Measurements from ENCODE around the gene SEPTIN12.
A peak's percentile ranks its signal among the peaks of the same experiment; 100 is the strongest.

SEPTIN12 gene

GRCh38 chr16:4803898-4804762, 16.0 kb upstream of the SEPTIN12 start:
- H3K79me2 ChIP-seq = no peaks in the 10 kb centered on the region
- no peak overlapping the region for H3K27ac ChIP-seq
- H3K9ac ChIP-seq = no peak overlapping the region
- H3K4me1 ChIP-seq = peaks cover 10% of the 10 kb centered on the region
- H3K27me3 ChIP-seq (ENCODE audit: control insufficient read depth, insufficient read depth, low read length) = no peaks in the 10 kb centered on the region
- H3K9me3 ChIP-seq (ENCODE audit: control insufficient read depth, low read length) = no peaks in the 10 kb centered on the region
- TF ChIP-seq CTCF (IDR thresholded peaks at IDR 0.05) = no peak
- no peaks in the 10 kb centered on the region for H3K36me3 ChIP-seq (ENCODE audit: control insufficient read depth, insufficient read depth, low read length)
- no peak overlapping the region for H3K4me2 ChIP-seq (ENCODE audit: low read length)
- H3K4me3 ChIP-seq (ENCODE audit: low read depth, low read length) = no peak overlapping the region
- no peak overlapping the region for H2AFZ ChIP-seq

- peak overlapping the region; percentile 99 for H2AFZ ChIP-seq
- H3K79me2 ChIP-seq = no peaks in the 10 kb centered on the region
- peak overlapping the region; percentile 79 for H3K27ac ChIP-seq
- peak overlapping the region; percentile 92 for H3K4me3 ChIP-seq (ENCODE audit: low read depth, low read length)
- H3K4me2 ChIP-seq (ENCODE audit: low read length) = peak overlapping the region; percentile 96
- H3K9me3 ChIP-seq (ENCODE audit: control insufficient read depth, low read length) = no peaks in the 10 kb centered on the region
- H3K4me1 ChIP-seq = peaks cover 10% of the 10 kb centered on the region
- H3K27me3 ChIP-seq (ENCODE audit: control insufficient read depth, insufficient read depth, low read length) = no peaks in the 10 kb centered on the region
- no peak overlapping the region for H3K9ac ChIP-seq
- no peaks in the 10 kb centered on the region for H3K36me3 ChIP-seq (ENCODE audit: control insufficient read depth, insufficient read depth, low read length)
- no peak for TF ChIP-seq CTCF (IDR thresholded peaks at IDR 0.05)
Observed at GRCh38 chr16:4803401-4803844, 15.3 kb upstream of the SEPTIN12 start.

- H3K36me3 ChIP-seq (ENCODE audit: control insufficient read depth, insufficient read depth, low read length) = no peaks in the 10 kb centered on the region
- H3K27ac ChIP-seq = peak overlapping the region; percentile 79
- H3K4me2 ChIP-seq (ENCODE audit: low read length) = peak overlapping the region; percentile 96
- H3K4me3 ChIP-seq (ENCODE audit: low read depth, low read length) = peak overlapping the region; percentile 92
- H3K9me3 ChIP-seq (ENCODE audit: control insufficient read depth, low read length) = no peaks in the 10 kb centered on the region
- peak; percentile 35 for TF ChIP-seq CTCF (IDR thresholded peaks at IDR 0.05)
- peak overlapping the region; percentile 99 for H2AFZ ChIP-seq
- peak overlapping the region; percentile 13 for H3K9ac ChIP-seq
- H3K27me3 ChIP-seq (ENCODE audit: control insufficient read depth, insufficient read depth, low read length) = no peaks in the 10 kb centered on the region
- H3K4me1 ChIP-seq = peaks cover 10% of the 10 kb centered on the region
- H3K79me2 ChIP-seq = no peaks in the 10 kb centered on the region
Observed at GRCh38 chr16:4802659-4803287, 14.6 kb upstream of the SEPTIN12 start.

- Histone ChIP-seq H3K4me1 (peaks cover 10% of the 10 kb centered on the region), H3K36me3 (ENCODE audit: control insufficient read depth, insufficient read depth, low read length) (no peaks in the 10 kb centered on the region), H3K9me3 (ENCODE audit: control insufficient read depth, low read length) (no peaks in the 10 kb centered on the region), H3K4me3 (ENCODE audit: low read depth, low read length) (peak within 1 kb of the TSS; percentile 92), H3K79me2 (no peaks in the 10 kb centered on the region), H3K27ac (peak within 1 kb of the TSS; percentile 79), H3K9ac (peak within 1 kb of the TSS; percentile 13), H3K4me2 (ENCODE audit: low read length) (peak within 1 kb of the TSS; percentile 96), H3K27me3 (ENCODE audit: control insufficient read depth, insufficient read depth, low read length) (no peaks in the 10 kb centered on the region), H2AFZ (peak within 1 kb of the TSS; percentile 99)
- TF ChIP-seq CTCF (IDR thresholded peaks at IDR 0.05) = no peak
Observed at GRCh38 chr16:4801962-4802658, 14.0 kb upstream of the SEPTIN12 start, which contains the start of gene ROGDI. ROGDI (minus strand) TSS chr16:4802633; CDS start chr16:4802571, 62 bp downstream.

Measured in parathyroid adenoma (tissue), 2 donors.